ENCODE results near the gene IPO11.
"Not testable (repeated sequence)": the region's sequence is repeated elsewhere in the genome, so short reads cannot be mapped to it uniquely, and the experiment has no call there.

IPO11 gene

DNA sequence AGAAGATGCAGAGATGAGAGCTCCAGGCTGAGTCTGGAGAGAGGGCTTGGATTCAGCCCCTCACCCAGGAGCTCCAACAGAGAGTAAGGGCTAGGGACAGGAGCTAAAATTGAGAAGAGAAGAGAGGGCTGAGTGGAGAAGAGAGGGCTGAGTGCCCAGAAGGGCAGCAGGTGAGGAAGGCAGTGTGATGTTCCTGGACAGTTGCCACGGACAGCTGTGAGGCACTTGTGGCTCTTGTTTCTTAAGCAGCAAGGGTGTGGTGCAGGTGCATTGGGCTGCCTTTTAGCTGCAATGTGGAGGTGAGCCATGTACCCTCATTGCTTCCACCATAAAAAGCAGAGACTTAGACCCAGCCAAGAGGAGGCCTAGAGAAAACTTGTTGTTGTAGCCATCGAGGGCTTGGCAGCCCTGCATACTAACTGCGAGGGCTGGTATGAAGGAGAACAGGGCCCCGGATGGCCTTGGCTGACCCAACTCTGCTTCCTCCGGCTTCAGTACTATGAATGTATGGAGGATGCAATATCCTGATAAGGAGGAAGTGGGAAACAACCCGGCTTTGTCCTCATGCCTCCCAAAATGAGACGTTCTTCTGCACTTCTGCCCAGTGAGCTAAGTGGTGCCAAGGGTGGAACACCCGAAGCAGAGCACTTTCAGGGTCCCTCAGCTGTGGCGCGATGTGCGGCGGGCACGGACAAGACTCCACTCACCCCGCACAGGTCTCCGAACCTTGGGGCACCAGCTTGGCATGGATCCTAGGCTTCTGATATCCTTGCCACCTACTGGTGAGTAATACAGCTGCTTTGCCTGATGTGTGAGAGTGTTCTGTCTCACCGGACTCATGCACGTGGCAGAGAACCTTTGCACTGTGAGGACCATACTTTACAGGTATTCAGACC lies 231.2 kb downstream of the IPO11 start:
- DNase-seq (ENCODE audit: low read depth, low spot score), result no peak

- DNase-seq (ENCODE audit: low read depth, low spot score), result no peak
These were observed 232.7 kb downstream of the IPO11 start for GRCh38 chr5:62645223-62645622.

DNA sequence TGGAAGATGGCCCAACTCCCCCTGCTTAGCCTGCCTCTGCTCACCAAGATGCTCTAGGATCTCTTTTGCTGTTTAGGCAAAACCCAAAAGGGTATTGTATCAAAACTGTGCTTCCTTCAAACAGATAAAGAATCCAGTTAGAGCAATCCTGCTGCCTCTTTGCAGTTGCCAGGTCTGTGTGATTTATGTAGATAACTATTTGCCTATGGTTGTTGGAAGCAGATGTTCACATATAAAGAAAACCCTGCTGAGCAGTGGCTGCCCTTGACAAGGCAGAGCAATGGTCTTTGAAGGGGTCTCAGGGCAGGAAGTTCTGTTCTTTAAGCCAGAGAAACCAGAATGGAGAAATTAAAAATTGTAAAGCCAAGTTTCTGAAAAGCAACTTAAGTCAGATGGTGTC lies 234.7 kb downstream of the IPO11 start:
- no peak for DNase-seq (ENCODE audit: low read depth, low spot score)

DNA sequence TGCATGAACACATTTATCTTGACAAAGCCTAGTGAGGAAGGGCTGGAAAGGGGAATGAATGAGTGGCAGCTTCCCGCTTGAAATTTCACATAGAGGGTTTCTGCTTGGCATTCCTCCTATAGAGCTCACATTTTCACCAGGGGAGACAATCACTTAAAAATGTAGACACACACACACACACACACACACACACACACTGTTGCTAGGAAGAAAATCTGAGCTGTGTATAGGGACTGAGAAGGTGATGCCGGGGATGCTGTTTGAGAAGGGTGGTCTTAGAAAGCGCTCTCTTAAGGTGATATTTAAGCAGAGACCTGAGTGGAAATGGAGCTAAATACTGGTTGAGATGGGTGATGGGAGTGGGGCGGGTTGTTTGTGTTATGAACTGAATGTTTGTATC lies 236.5 kb downstream of the IPO11 start:
- no peak for DNase-seq (ENCODE audit: low read depth, low spot score)

- DNase-seq (ENCODE audit: low read depth, low spot score), result no peak
These were observed 237.0 kb downstream of the IPO11 start for GRCh38 chr5:62649476-62650113.

GRCh38 chr5:62650197-62650596 lies 237.6 kb downstream of the IPO11 start:
- no peak for DNase-seq (ENCODE audit: low read depth, low spot score)

- DNase-seq (ENCODE audit: low read depth, low spot score), result no peak
These were observed 239.7 kb downstream of the IPO11 start for GRCh38 chr5:62652225-62652624.

GRCh38 chr5:62653001-62653863 lies 240.7 kb downstream of the IPO11 start:
- DNase-seq (ENCODE audit: low read depth, low spot score), result no peak

DNA sequence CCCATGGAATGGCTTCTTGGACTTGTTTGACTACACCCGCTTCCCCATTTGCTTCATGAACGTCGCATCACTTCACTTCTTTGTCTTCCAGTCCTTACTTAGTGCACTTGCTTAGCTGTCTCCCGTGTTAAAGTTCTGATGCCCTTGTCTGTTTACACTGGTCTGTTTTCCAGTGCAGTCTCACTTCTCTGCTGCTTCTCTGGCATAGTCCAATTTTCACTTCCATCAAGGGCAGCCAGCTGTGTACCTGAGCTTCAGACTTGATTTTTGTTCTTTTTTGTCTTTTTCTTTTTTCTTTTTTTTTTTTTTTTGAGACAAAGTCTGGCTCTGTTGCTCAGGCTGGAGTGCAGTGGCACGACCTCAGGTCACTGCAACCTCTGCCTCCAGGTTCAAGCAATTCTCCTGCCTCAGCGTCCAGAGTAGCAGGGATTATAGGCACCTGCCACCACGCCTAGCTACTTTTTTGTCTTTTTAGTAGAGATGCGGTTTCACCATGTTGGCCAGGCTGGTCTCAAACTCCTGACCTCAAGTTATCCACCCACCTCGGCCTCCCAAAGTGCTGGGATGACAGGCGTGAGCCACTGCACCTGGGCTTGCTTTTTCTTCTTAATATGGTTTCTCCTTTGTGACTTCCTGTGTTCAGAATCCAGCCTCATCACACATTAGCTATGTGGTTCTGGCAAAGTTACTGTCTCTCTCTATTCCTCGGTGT lies 241.5 kb downstream of the IPO11 start:
- no peak for DNase-seq (ENCODE audit: low read depth, low spot score)

GRCh38 chr5:62657772-62658171 lies 245.2 kb downstream of the IPO11 start:
- DNase-seq (ENCODE audit: low read depth, low spot score), result not testable (repeated sequence)

DNA sequence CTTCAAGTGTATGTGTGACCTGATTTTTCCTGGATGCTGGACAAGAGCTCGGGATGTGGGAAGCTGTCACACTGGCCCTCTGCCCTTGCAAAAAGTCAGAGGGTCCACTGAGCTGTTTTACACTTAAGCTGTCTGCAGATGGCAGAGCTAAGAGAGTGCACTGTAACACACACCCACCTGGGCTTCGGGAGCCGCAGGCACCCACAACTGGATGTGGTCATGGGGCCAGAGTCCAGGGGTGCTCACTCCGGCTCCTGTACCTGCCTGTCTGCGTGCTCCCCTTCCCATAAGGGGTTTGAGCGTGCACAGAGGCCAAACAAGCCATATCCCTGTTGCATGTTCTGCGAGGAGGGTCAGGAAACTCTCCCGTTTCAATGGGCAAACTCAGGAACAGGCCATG lies 248.6 kb downstream of the IPO11 start:
- DNase-seq (ENCODE audit: low read depth, low spot score), result no peak

GRCh38 chr5:62662521-62662920 lies 250.0 kb downstream of the IPO11 start:
- no peak for DNase-seq (ENCODE audit: low read depth, low spot score)

DNA sequence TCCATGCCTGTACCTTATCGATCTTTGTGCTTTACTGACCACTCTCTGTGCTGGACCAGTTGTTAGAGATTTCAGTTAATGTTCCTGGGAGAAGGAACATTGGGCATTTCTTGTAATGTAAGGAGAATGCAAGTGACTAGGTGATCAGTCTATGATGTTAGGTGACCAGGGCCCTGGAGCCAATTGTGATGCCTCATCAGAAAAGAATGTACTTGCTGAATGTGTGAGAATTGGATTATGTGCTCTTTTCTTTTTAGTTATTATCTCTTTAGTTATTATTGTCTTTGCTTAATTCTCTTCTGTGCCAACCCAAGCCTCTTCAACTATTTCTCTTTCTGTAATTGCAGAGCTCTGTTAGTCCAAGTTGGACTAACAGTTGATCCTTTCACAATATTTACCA lies 258.9 kb downstream of the IPO11 start:
- DNase-seq (ENCODE audit: low read depth, low spot score), result no peak

GRCh38 chr5:62676596-62676995 lies 264.0 kb downstream of the IPO11 start:
- not testable (repeated sequence) for DNase-seq (ENCODE audit: low read depth, low spot score)
